SJSA1 (cell line): ENCODE results near the gene CPZ. TPM values are rescaled to one million over a fixed set of nuclear protein-coding genes. Genes with fewer than 3 reads are reported as not detected.

Experiments
- total RNA-seq: library from RNA; depleted of rRNA; stranded (reverse); fragments of >200 nt; shearing (Covaris generic); gene quantifications from 2 replicates; pipeline ENCODE4 v1.2.3, GENCODE V29; 2014; rRNA removed

CPZ gene
- total RNA-seq, 1 experiment from 2014 or later, result 165 TPM

Other genes with a start within 250 kb of the CPZ start
- 18.9 and 21.2 TPM in 2 replicates for gene ACOX3, start 152.0 kb upstream of the CPZ start, total RNA-seq
- gene TRMT44, start 152.0 kb upstream of the CPZ start, total RNA-seq, result 21.8 and 28.7 TPM in 2 replicates
- 1.5 and 4.6 TPM in 2 replicates for gene GPR78, start 12.4 kb upstream of the CPZ start, total RNA-seq